H1 (cell line): ENCODE data around the gene GPR85. TPM values are rescaled to one million over a fixed set of nuclear protein-coding genes. Genes with fewer than 3 reads are reported as not detected.

ENCODE experiments used
- BRCA1 ChIP-seq: IDR thresholded peaks from 2 replicates; pipeline ENCODE4 v1.6.1; 2012; ENCODE audit warnings: low read depth, low read length, improper control_type of control experiment
- CEBPB ChIP-seq: IDR thresholded peaks from 2 replicates; pipeline ENCODE4 v1.6.1; 2012; ENCODE audit warnings: low read depth, low read length
- JUND ChIP-seq: IDR thresholded peaks from 2 replicates; pipeline ENCODE4 v1.6.1; 2011; ENCODE audit warnings: mild to moderate bottlenecking, improper control_type of control experiment, low read length
- TAF1 ChIP-seq: IDR thresholded peaks from 2 replicates; pipeline ENCODE4 v1.6.1; 2011; ENCODE audit warnings: mild to moderate bottlenecking, low read depth, low read length
- ZNF274 ChIP-seq: IDR thresholded peaks from 2 replicates; pipeline ENCODE4 v1.7.0; 2012; ENCODE audit warnings: low read length, borderline replicate concordance; ENCODE audit errors: extremely low read depth
- polyA plus RNA-seq, 7 experiments: library from polyadenylated mRNA; depleted of rRNA in 3 of 7; stranded (reverse) in 5 of 7; unstranded in 2 of 7; fragments of >200 nt in 5 of 7; fragments of 200-250 nt in 2 of 7; gene quantifications; 1 replicate in 5 of 7; 2 replicates in 1 of 7; 4 replicates in 1 of 7; pipeline versions ENCODE4 v1.2.1 to v1.2.3, GENCODE V29; 2011 to 2013; ENCODE audit warnings: missing spikeins in 2 of 7, mixed read lengths in 2 of 7
- total RNA-seq: library from RNA; stranded (reverse); fragmentation: NEBNext Ultra II Directional; extraction: Animal tissue kit (Norgen Biotek cat#: 25700); gene quantifications from 2 replicates; pipeline ENCODE4 v1.2.1, GENCODE V29; 2021

The GPR85 gene
- total and polyA plus RNA-seq, 2 of the 8 experiments (the other 6 are each of a cell fraction or from before 2014, with no cell fraction given): 0.11 to 0.20 TPM

DNA sequence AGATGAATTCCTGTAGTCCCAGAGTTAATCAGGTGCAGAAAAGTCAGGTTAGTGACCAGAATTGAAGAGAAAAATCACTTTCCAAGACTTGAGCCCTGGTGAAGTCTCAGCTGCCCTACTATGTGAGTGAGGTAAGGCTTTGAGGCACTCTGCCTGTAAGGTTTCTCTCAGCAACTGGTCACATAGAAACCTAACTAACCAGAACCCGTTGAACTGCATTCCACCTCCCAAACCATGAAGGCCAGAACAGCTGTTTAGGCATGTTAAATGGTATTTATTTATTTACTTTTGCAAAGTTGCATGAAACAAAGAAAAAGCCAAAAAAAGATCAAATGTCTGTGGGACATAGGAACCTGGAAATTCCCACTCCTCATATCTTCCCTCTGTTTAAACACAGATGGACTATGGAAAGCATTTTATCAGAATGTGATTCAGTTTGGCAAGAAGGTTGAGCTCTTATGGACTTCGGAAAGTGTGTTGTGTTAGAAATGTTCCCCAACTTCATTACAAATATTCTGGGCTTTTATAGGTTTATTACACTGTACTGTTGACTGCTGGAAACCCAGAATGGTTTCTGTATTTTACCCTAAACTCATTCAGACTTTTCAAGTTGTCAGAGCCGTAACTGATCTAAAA is 12.8 kb upstream of the GPR85 start (continued):
- TF ChIP-seq BRCA1 (no peak), ZNF274 (no peak), TAF1 (no peak), CEBPB (no peak), JUND (no peak)
